Endothelial cell of umbilical vein (primary cell): ENCODE data around the gene KRT32. TPM values are rescaled to one million over a fixed set of nuclear protein-coding genes. Genes with fewer than 3 reads are reported as not detected.

Experiments
- BruUV-seq: library from RNA; stranded (reverse); fragments of 400-500 nt; replicated peaks from 2 replicates; lab custom pipeline; 2021; lab: Mats Ljungman, UMichigan
- CTCF ChIA-PET: fragments of 300-600, 350-600 bp; sonication (Branson Sonifier 250); formaldehyde crosslinking; loops from one replicate; lab custom pipeline; 2021; ENCODE audit warnings: antibody characterized with exemption, inconsistent platforms; lab: Charles Lee
- POLR2A ChIA-PET: fragments of 300-600, 350-600 bp; sonication (Branson Sonifier 250); formaldehyde crosslinking; loops from one replicate; lab custom pipeline; 2021; ENCODE audit warnings: antibody characterized with exemption, inconsistent platforms; lab: Charles Lee
- DNase-seq: peaks from one replicate; pipeline ENCODE4 v3.0.0-alpha.2; 2011; ENCODE audit warnings: low read depth, low spot score
- FAIRE-seq: peaks from 2 replicates; lab custom pipeline; 2011; peaks lifted over from hg19 to GRCh38; lab: Jason Lieb, UNC
- H2AFZ ChIP-seq: 2 replicates; pipeline ENCODE4 v1.6.0; 2012; ENCODE audit warnings: low read depth, low read length, control low read depth, inconsistent platforms
- H3K27ac ChIP-seq: 2 replicates; pipeline ENCODE4 v1.5.1; 2011; ENCODE audit warnings: low read depth, mild to moderate bottlenecking, control low read depth, low read length, moderate library complexity; ENCODE audit not compliant: insufficient read depth
- H3K27me3 ChIP-seq, 2 experiments: 2 replicates each; pipeline versions ENCODE4 v1.6.0 to v1.6.1; 2011; ENCODE audit warnings: low read length in 2 of 2, mixed read lengths in 1 of 2; ENCODE audit not compliant: control insufficient read depth in 2 of 2, insufficient read depth in 2 of 2
- H3K36me3 ChIP-seq, 2 experiments: 2 replicates in 1 of 2; 3 replicates in 1 of 2; pipeline ENCODE4 v1.5.1; 2011; ENCODE audit warnings: low read length in 2 of 2, mild to moderate bottlenecking in 1 of 2, moderate library complexity in 1 of 2; ENCODE audit not compliant: control insufficient read depth in 2 of 2, insufficient read depth in 2 of 2; ENCODE audit errors: extremely low read depth in 1 of 2
- H3K4me1 ChIP-seq: 3 replicates; pipeline ENCODE4 v1.5.1; 2011; ENCODE audit warnings: mild to moderate bottlenecking, low read length; ENCODE audit not compliant: control insufficient read depth, insufficient read depth; ENCODE audit errors: extremely low read depth
- H3K4me2 ChIP-seq: 2 replicates; pipeline ENCODE4 v1.6.1; 2011; ENCODE audit warnings: low read length, control low read depth, mixed read lengths; ENCODE audit not compliant: insufficient read depth
- H3K4me3 ChIP-seq, 3 experiments: fragments of 200-600 bp in 1 of 3; sonication (generic), shearing (Covaris generic) in 1 of 3; replicated peaks in 1 of 3; 2 replicates each; pipeline ENCODE4 v1.5.1; 2011 to 2016; ENCODE audit warnings: control low read depth in 3 of 3, low read length in 3 of 3, mild to moderate bottlenecking in 2 of 3, inconsistent platforms in 1 of 3, low read depth in 1 of 3, moderate library complexity in 1 of 3; ENCODE audit not compliant: insufficient read depth in 1 of 3
- H3K79me2 ChIP-seq: 2 replicates; pipeline ENCODE4 v1.6.0; 2012; ENCODE audit warnings: low read length, inconsistent platforms; ENCODE audit not compliant: control insufficient read depth, insufficient read depth
- H3K9ac ChIP-seq: replicated peaks from 2 replicates; pipeline ENCODE3; 2011; ENCODE audit warnings: low read length, control low read depth; ENCODE audit not compliant: insufficient read depth; ENCODE audit errors: extremely low read depth
- H3K9me1 ChIP-seq: replicated peaks from 3 replicates; pipeline ENCODE4 v1.6.0; 2011; ENCODE audit warnings: mild to moderate bottlenecking, low read length; ENCODE audit not compliant: control insufficient read depth, insufficient read depth; ENCODE audit errors: extremely low read depth
- H3K9me3 ChIP-seq: replicated peaks from 2 replicates; pipeline ENCODE4 v1.5.1; 2012; ENCODE audit warnings: low read length, inconsistent platforms; ENCODE audit not compliant: control insufficient read depth, insufficient read depth
- H4K20me1 ChIP-seq: replicated peaks from 2 replicates; pipeline ENCODE3; 2011; ENCODE audit warnings: mild to moderate bottlenecking, low read length; ENCODE audit not compliant: control insufficient read depth, insufficient read depth; ENCODE audit errors: extremely low read depth
- CTCF ChIP-seq, 2 donors: IDR thresholded peaks; 1 replicate in 1 of 2; 2 replicates in 1 of 2; pipeline ENCODE4 v1.5.1; 2011; ENCODE audit warnings: low read length in 2 of 2, mild to moderate bottlenecking in 2 of 2, moderate library complexity in 2 of 2, control low read depth in 1 of 2, inconsistent platforms in 1 of 2, low read depth in 1 of 2; ENCODE audit not compliant: insufficient read depth in 1 of 2; ENCODE audit errors: extremely low read depth in 1 of 2
- EZH2 ChIP-seq: IDR thresholded peaks from 2 replicates; pipeline ENCODE4 v1.6.1; 2012; ENCODE audit warnings: borderline replicate concordance, low read depth, mild to moderate bottlenecking, moderate library complexity, low read length, inconsistent platforms; ENCODE audit not compliant: severe bottlenecking
- FOS ChIP-seq: IDR thresholded peaks from 2 replicates; pipeline ENCODE4 v1.6.1; 2011; ENCODE audit warnings: mild to moderate bottlenecking, low read length, moderate library complexity, borderline replicate concordance; ENCODE audit not compliant: insufficient read depth
- GATA2 ChIP-seq: IDR thresholded peaks from 2 replicates; pipeline ENCODE4 v1.7.0; 2011; ENCODE audit warnings: low read depth, mild to moderate bottlenecking, moderate library complexity, mixed read lengths, low read length; ENCODE audit not compliant: insufficient read length, insufficient read depth
- JUN ChIP-seq: IDR thresholded peaks from 2 replicates; pipeline ENCODE4 v1.6.1; 2011; ENCODE audit warnings: borderline replicate concordance, low read depth; ENCODE audit not compliant: insufficient read length, insufficient read depth
- MYC ChIP-seq: IDR thresholded peaks from one replicate; pipeline ENCODE4 v1.6.1; 2011; ENCODE audit warnings: mild to moderate bottlenecking, low read depth, low read length
- POLR2A ChIP-seq: IDR thresholded peaks from 2 replicates; pipeline ENCODE4 v1.6.1; 2012; ENCODE audit warnings: low read depth, mild to moderate bottlenecking, control low read depth, low read length
- POLR2AphosphoS5 ChIP-seq: IDR thresholded peaks from 2 replicates; pipeline ENCODE4 v1.6.1; 2012; ENCODE audit warnings: low read depth, mild to moderate bottlenecking, control low read depth, low read length, moderate library complexity; ENCODE audit not compliant: insufficient read depth
- dilution Hi-C: fragments of 300-500 bp; cut with MboI; formaldehyde crosslinking; loops from one replicate; pipeline ENCODE4 v1.15.0; 2019; ENCODE audit warnings: low sequenced_read_pairs; ENCODE audit not compliant: extremely low pct_ligation_motif_present
- intact Hi-C: fragments of 100-400 bp; cut with micrococcal nuclease; formaldehyde crosslinking; loops from one replicate; pipeline ENCODE4 v1.10.0; 2022
- polyA plus RNA-seq, 4 experiments: library from polyadenylated mRNA; depleted of rRNA in 3 of 4; stranded (reverse) in 3 of 4; unstranded in 1 of 4; fragments of >200 nt; gene quantifications; 2 replicates each; pipeline versions ENCODE4 v1.2.1 to v1.2.3, GENCODE V29; 2011 to 2012; ENCODE audit warnings: missing spikeins in 1 of 4
- total RNA-seq: library from RNA; stranded (reverse); gene quantifications from 2 replicates; pipeline ENCODE4 v1.2.3, GENCODE V29; 2021
- TF ChIP-seq, protein P1 (sequence below): IDR thresholded peaks from 2 replicates; pipeline ENCODE4 v1.6.1; 2011; ENCODE audit not compliant: insufficient read depth, insufficient read length

KRT32 gene
- total and polyA plus RNA-seq, 2 donors (not counting 3 experiments of a cell fraction or from before 2014, with no cell fraction given): not detected

DNA sequence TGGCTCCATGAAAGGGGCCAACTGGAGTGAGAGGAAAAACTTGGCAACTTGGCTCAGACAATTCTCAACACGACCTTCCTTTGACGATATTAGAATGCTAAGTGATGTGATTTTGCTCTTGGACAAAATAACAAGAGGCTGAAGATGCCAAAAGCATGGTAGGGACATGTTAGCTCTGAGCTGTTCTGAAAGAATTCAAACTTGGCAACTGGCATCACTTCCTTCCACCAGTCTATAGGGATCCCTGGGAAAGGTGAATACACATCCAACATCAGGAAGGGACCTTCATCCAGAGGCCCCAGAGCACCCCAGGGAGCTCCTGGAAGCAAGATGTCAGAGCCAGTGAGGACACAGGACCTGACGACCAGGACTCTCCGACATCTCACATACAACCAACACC is 47.1 kb downstream of the KRT32 start:
- no peaks in the 10 kb centered on the region for H3K36me3 ChIP-seq
- H3K9me3 ChIP-seq: no peaks in the 10 kb centered on the region
- H4K20me1 ChIP-seq: no peaks in the 10 kb centered on the region
- TF ChIP-seq GATA2 (no peak), EZH2 (no peak), JUN (no peak), CTCF (IDR thresholded peaks at IDR 0.05; ENCODE audit: extremely low read depth in 1 of 2, insufficient read depth in 1 of 2, low read depth in 1 of 2, low read length in 2 of 2) (no peak), POLR2A (no peak), MYC (no peak), FOS (no peak), POLR2AphosphoS5 (no peak)
- TF ChIP-seq, protein P1, sequence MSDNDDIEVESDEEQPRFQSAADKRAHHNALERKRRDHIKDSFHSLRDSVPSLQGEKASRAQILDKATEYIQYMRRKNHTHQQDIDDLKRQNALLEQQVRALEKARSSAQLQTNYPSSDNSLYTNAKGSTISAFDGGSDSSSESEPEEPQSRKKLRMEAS: no peak
- H3K27ac ChIP-seq: no peak overlapping the region
- no peak overlapping the region for H3K4me2 ChIP-seq
- no TSS peak for BruUV-seq
- intact Hi-C loops (loop anchor here (10.0 kb wide), 1 partner anchor 55 kb away; no protein-coding TSS in a partner anchor), dilution Hi-C loops (no loop called here)
- no peak for FAIRE-seq
- no peak overlapping the region for H3K4me3 ChIP-seq
- no peaks in the 10 kb centered on the region for H3K9me1 ChIP-seq
- ChIA-PET CTCF (no interaction called here), POLR2A (no interaction called here)
- H3K27me3 ChIP-seq: peaks cover 0 to 2% of the 10 kb centered on the region in 2 experiments
- DNase-seq: no peak
- H3K79me2 ChIP-seq: no peaks in the 10 kb centered on the region
- no peaks in the 10 kb centered on the region for H3K4me1 ChIP-seq
- H3K9ac ChIP-seq: no peak overlapping the region
- no peak overlapping the region for H2AFZ ChIP-seq
